DND-41 (cell line): Measurements from ENCODE around the gene ALOX5.

Source experiments
- EZH2 ChIP-seq: IDR thresholded peaks from 3 replicates; pipeline ENCODE4 v1.6.1; 2012; ENCODE audit warnings: borderline replicate concordance, low read depth, mild to moderate bottlenecking, moderate library complexity, low read length, inconsistent platforms; ENCODE audit not compliant: severe bottlenecking
- TF ChIP-seq, protein P1 (sequence below): IDR thresholded peaks from 2 replicates; pipeline ENCODE4 v1.5.1; 2012; ENCODE audit warnings: borderline replicate concordance, low read length, moderate library complexity, mild to moderate bottlenecking; ENCODE audit not compliant: poor library complexity, severe bottlenecking; ENCODE audit errors: extremely low read depth

DNA sequence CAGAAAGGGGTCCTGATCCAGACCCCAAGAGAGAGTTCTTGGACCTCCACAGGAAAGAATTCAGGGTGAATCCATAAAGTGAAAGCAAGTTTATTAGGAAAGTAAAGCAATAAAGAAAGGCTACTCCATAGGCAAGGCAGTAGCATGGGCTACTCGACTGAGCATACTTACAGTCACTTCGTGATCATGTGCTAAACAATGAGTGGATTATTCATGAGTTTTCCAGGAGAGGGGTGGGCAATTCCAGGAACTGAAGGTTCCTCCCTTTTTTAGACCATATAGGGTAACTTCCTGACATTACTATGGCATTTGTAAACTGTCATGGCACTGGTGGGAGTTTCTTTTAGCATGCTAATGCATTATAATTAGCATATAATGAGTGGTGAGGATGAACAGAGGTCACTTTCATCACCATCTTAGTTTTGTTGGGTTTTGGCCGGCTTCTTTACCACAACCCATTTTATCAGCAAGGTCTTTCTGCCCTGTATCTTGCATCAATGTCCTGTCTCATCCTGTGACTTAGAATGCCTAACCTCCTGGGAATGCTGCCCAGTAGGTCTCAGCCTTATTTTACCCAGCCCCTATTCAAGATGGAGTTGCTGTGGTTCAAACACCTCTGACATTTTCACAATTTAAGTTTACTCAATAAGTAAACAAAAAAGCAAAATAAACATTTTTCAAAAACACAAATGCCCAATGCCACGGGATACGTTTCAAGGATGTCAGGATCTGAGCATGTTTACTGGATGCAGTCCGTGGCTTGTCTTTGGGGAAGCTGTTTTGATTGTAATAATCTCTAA lies 37.0 kb downstream of the ALOX5 start:
- TF ChIP-seq, protein P1, sequence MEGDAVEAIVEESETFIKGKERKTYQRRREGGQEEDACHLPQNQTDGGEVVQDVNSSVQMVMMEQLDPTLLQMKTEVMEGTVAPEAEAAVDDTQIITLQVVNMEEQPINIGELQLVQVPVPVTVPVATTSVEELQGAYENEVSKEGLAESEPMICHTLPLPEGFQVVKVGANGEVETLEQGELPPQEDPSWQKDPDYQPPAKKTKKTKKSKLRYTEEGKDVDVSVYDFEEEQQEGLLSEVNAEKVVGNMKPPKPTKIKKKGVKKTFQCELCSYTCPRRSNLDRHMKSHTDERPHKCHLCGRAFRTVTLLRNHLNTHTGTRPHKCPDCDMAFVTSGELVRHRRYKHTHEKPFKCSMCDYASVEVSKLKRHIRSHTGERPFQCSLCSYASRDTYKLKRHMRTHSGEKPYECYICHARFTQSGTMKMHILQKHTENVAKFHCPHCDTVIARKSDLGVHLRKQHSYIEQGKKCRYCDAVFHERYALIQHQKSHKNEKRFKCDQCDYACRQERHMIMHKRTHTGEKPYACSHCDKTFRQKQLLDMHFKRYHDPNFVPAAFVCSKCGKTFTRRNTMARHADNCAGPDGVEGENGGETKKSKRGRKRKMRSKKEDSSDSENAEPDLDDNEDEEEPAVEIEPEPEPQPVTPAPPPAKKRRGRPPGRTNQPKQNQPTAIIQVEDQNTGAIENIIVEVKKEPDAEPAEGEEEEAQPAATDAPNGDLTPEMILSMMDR: no peak
- no peak for TF ChIP-seq EZH2
